Measurements from ENCODE around the gene AIPL1. TPM values are rescaled to one million over a fixed set of nuclear protein-coding genes. Genes with fewer than 3 reads are reported as not detected.

Gene AIPL1
- total and polyA plus RNA-seq, 10 of the 15 experiments (the other 5 are each of a cell fraction or from before 2014, with no cell fraction given) = not detected

DNA sequence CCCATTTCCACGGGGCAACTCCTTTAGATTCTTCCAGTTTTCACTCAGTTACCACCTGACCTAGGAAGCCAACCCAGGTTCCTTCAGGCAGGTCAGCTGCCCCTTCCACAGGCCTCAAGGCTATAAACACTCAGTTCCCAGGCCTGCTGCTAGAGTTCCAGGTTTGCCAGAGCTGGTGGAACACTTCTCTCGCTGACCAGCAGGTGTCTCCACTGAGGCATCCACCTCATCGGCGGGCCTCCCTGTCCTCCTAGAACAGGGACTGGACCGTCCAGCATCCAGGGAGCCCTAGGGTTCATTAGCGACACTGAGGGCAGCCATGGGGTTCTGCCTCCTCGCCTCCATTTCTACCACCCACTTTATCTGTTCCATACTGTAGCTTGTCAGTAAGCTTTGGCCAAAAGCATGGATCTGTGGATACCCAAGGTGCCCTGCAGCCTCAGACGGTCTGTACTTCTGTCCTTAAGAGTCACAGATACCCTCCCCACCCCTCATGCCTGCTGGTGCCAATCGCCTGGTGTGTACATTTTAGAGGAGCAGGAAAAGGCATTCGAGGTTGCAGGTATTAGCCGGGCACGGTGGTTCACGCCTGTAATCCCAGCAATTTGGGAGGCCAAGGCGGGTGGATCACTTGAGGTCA lies 38.3 kb upstream of the AIPL1 start (continued):
- TF ChIP-seq, protein P1, sequence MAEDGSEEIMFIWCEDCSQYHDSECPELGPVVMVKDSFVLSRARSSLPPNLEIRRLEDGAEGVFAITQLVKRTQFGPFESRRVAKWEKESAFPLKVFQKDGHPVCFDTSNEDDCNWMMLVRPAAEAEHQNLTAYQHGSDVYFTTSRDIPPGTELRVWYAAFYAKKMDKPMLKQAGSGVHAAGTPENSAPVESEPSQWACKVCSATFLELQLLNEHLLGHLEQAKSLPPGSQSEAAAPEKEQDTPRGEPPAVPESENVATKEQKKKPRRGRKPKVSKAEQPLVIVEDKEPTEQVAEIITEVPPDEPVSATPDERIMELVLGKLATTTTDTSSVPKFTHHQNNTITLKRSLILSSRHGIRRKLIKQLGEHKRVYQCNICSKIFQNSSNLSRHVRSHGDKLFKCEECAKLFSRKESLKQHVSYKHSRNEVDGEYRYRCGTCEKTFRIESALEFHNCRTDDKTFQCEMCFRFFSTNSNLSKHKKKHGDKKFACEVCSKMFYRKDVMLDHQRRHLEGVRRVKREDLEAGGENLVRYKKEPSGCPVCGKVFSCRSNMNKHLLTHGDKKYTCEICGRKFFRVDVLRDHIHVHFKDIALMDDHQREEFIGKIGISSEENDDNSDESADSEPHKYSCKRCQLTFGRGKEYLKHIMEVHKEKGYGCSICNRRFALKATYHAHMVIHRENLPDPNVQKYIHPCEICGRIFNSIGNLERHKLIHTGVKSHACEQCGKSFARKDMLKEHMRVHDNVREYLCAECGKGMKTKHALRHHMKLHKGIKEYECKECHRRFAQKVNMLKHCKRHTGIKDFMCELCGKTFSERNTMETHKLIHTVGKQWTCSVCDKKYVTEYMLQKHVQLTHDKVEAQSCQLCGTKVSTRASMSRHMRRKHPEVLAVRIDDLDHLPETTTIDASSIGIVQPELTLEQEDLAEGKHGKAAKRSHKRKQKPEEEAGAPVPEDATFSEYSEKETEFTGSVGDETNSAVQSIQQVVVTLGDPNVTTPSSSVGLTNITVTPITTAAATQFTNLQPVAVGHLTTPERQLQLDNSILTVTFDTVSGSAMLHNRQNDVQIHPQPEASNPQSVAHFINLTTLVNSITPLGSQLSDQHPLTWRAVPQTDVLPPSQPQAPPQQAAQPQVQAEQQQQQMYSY (CRISPR knock-in tag; IDR thresholded peaks at IDR 0.05) = no peak

DNA sequence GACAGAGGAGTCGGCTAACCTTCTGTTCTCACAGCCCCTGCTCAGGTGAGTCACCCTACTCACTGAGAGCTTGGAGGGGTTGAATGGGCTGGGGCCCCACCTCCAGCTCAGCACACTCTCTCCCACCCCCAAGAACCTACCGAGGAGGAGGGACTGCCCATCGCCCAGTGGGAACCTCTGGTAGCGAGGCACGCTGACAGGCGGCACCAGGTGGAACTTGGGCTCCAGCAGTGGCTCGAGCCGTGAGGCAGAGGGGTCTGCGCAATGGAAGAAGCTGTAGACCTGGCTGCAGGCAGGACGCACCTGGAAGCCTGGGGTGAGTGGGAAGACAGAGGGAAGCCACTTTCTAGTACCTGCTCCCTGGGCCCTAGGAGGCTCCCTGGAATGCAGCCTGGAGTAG lies 37.6 kb upstream of the AIPL1 start:
- H3K79me2 ChIP-seq (ENCODE audit: control insufficient read depth, insufficient read depth, low read length) = no peaks in the 10 kb centered on the region
- no peak overlapping the region for H3K4me2 ChIP-seq (ENCODE audit: control insufficient read depth, insufficient read depth)
- H3K4me3 ChIP-seq = no peak overlapping the region
- no peaks in the 10 kb centered on the region for H3K4me1 ChIP-seq (ENCODE audit: control insufficient read depth, insufficient read depth, low read length)
- RAD21 ChIA-PET (ENCODE audit: unreplicated experiment) = interaction anchor here (0.6 to 2.9 kb wide), 6 partner anchors 129 to 363 kb away, joined by 3 to 18 read pairs (median 4); partner anchors contain the start of genes C17orf100 and MED31
- H3K27me3 ChIP-seq (replicated peaks in 1 of 2; ENCODE audit: control insufficient read depth in 2 of 2, insufficient read depth in 2 of 2, low read length in 1 of 2) = no peaks in the 10 kb centered on the region
- intact Hi-C loops (cut with micrococcal nuclease; ENCODE audit: unreplicated experiment) = no loop called here
- H3K27ac ChIP-seq (ENCODE audit: control insufficient read depth, insufficient read depth) = no peak overlapping the region
- no TSS peak for BruUV-seq (replicated peaks)
- ATAC-seq (no peak), DNase-seq (ENCODE audit: low read depth, low spot score) (no peak), FAIRE-seq (no peak)
- CTCF ChIA-PET = interaction anchor here (0.6 to 4.3 kb wide), 26 partner anchors 8 to 580 kb away, joined by 3 to 38 read pairs (median 4); partner anchors contain the start of genes C17orf100, KIAA0753, MED31 and TXNDC17
- no peaks in the 10 kb centered on the region for H3K9me3 ChIP-seq (replicated peaks; ENCODE audit: control insufficient read depth, insufficient read depth, low read length)
- no peaks in the 10 kb centered on the region for H4K20me1 ChIP-seq (ENCODE audit: control insufficient read depth, insufficient read depth)
- POLR2A ChIA-PET = interaction anchor here (1.6 kb wide), 1 partner anchor 10 kb away, joined by 6 read pairs; no protein-coding TSS in a partner anchor
- no peak overlapping the region for H3K9ac ChIP-seq (ENCODE audit: control insufficient read depth, insufficient read depth, low read length)
- in situ Hi-C loops (cut with MboI) = loop anchor here (5.0 kb wide), 1 partner anchor 175 kb away; no protein-coding TSS in a partner anchor
- no peak overlapping the region for H2AFZ ChIP-seq (ENCODE audit: control insufficient read depth, low read depth, low read length)
- H3K36me3 ChIP-seq (ENCODE audit: control insufficient read depth in 2 of 2, insufficient read depth in 2 of 2, low read length in 1 of 2) = no peaks in the 10 kb centered on the region
- 51% methylated on average over 10 of the region's 10 CpGs for WGBS (ENCODE audit: insufficient coverage, insufficient replicate concordance, low lambda C conversion rate, missing lambda C conversion rate)
- SMC1A ChIA-PET (ENCODE audit: uncharacterized antibody, unreplicated experiment) = interaction anchor here (0.8 to 3.8 kb wide), 7 partner anchors 12 to 243 kb away, joined by 3 to 12 read pairs (median 3); partner anchors contain the start of gene KIAA0753
- TF ChIP-seq, protein P2, sequence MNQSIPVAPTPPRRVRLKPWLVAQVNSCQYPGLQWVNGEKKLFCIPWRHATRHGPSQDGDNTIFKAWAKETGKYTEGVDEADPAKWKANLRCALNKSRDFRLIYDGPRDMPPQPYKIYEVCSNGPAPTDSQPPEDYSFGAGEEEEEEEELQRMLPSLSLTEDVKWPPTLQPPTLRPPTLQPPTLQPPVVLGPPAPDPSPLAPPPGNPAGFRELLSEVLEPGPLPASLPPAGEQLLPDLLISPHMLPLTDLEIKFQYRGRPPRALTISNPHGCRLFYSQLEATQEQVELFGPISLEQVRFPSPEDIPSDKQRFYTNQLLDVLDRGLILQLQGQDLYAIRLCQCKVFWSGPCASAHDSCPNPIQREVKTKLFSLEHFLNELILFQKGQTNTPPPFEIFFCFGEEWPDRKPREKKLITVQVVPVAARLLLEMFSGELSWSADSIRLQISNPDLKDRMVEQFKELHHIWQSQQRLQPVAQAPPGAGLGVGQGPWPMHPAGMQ (IDR thresholded peaks at IDR 0.05; ENCODE audit: borderline replicate concordance) = no peak
- TF ChIP-seq CEBPZ (IDR thresholded peaks at IDR 0.05; ENCODE audit: low read depth, low read length) = no peak
- TF ChIP-seq CREB1 (IDR thresholded peaks at IDR 0.05; ENCODE audit: low read depth) = no peak
- TF ChIP-seq SPI1 (IDR thresholded peaks at IDR 0.05; ENCODE audit: borderline replicate concordance, insufficient read depth, low read depth, low read length) = no peak
- TF ChIP-seq NFXL1 (IDR thresholded peaks at IDR 0.05; ENCODE audit: borderline replicate concordance) = no peak
- no peak for TF ChIP-seq TAF1 (IDR thresholded peaks at IDR 0.05; ENCODE audit: borderline replicate concordance, low read depth, low read length)
- no peak for TF ChIP-seq BCL11A (IDR thresholded peaks at IDR 0.05; ENCODE audit: low read depth, low read length)
- TF ChIP-seq EP300 (IDR thresholded peaks at IDR 0.05; ENCODE audit: borderline replicate concordance in 1 of 2, control insufficient read depth in 1 of 2, low read depth in 2 of 2, low read length in 2 of 2) = no peak
- TF ChIP-seq SIN3A (IDR thresholded peaks at IDR 0.05; ENCODE audit: low read depth, low read length) = no peak
- no peak for TF ChIP-seq MEF2B (IDR thresholded peaks at IDR 0.05; ENCODE audit: partially characterized antibody, poor library complexity, severe bottlenecking)
- TF ChIP-seq NR2F1 (conservative IDR thresholded peaks at IDR 0.05) = no peak
- no peak for TF ChIP-seq STAT1 (conservative IDR thresholded peaks at IDR 0.05)
